HepG2 (cell line): ENCODE data around the gene NFKBIA. TPM values are rescaled to one million over a fixed set of nuclear protein-coding genes. Genes with fewer than 3 reads are reported as not detected.

Experiments used
- BATF2 ChIP-seq: sonication (generic); formaldehyde crosslinking; IDR thresholded peaks from 2 replicates; pipeline ENCODE4 v1.8.0; 2022; ENCODE audit warnings: mild to moderate bottlenecking, missing genetic modification reagents, moderate library complexity
- BCL3 ChIP-seq: sonication (generic); formaldehyde crosslinking; IDR thresholded peaks from 2 replicates; pipeline ENCODE4 v1.5.1; 2020; ENCODE audit warnings: mild to moderate bottlenecking, missing genetic modification reagents, moderate library complexity
- IKZF4 ChIP-seq: sonication (generic); formaldehyde crosslinking; IDR thresholded peaks from 2 replicates; pipeline ENCODE4 v1.5.1; 2020; ENCODE audit warnings: borderline replicate concordance, mild to moderate bottlenecking, low read depth, missing genetic modification reagents; ENCODE audit errors: not compliant biosample characterization
- JUND ChIP-seq: sonication (generic); formaldehyde crosslinking; IDR thresholded peaks from 2 replicates; pipeline ENCODE4 v1.8.0; 2022; ENCODE audit warnings: mild to moderate bottlenecking, missing genetic modification reagents
- KLF13 ChIP-seq: sonication (generic); formaldehyde crosslinking; IDR thresholded peaks from 2 replicates; pipeline ENCODE4 v1.4.0; 2020; ENCODE audit warnings: mild to moderate bottlenecking, missing genetic modification reagents
- MBD4 ChIP-seq: IDR thresholded peaks from 2 replicates; pipeline ENCODE4 v1.6.1; 2012; ENCODE audit warnings: low read length, inconsistent platforms, borderline replicate concordance
- MTF2 ChIP-seq: sonication (generic); formaldehyde crosslinking; IDR thresholded peaks from 2 replicates; pipeline ENCODE4 v1.5.0; 2020; ENCODE audit warnings: missing genetic modification reagents, borderline replicate concordance
- PAF1 ChIP-seq: IDR thresholded peaks from 2 replicates; pipeline ENCODE4 v1.6.1; 2016; ENCODE audit warnings: missing genetic modification reagents, missing compliant biosample characterization
- PLRG1 ChIP-seq: fragments of 450-650 bp; conservative IDR thresholded peaks from 2 replicates; pipeline ENCODE4 v1.6.1; 2016
- SCMH1 ChIP-seq: sonication (generic); formaldehyde crosslinking; IDR thresholded peaks from 2 replicates; pipeline ENCODE4 v1.9.0; 2021; ENCODE audit warnings: missing genetic modification reagents, mild to moderate bottlenecking, borderline replicate concordance
- SMAD9 ChIP-seq: sonication (generic); formaldehyde crosslinking; IDR thresholded peaks from 2 replicates; pipeline ENCODE4 v1.5.1; 2020; ENCODE audit warnings: mild to moderate bottlenecking, missing genetic modification reagents
- SMC3 ChIP-seq: IDR thresholded peaks from 2 replicates; pipeline ENCODE4 v1.6.1; 2011; ENCODE audit warnings: low read length, improper control_type of control experiment
- STAT6 ChIP-seq: sonication (generic); formaldehyde crosslinking; IDR thresholded peaks from 2 replicates; pipeline ENCODE4 v1.4.0; 2020; ENCODE audit warnings: missing genetic modification reagents, mild to moderate bottlenecking, borderline replicate concordance
- THAP11 ChIP-seq: IDR thresholded peaks from 2 replicates; pipeline ENCODE4 v1.6.1; 2016; ENCODE audit warnings: missing biosample characterization, missing genetic modification reagents
- ZBTB25 ChIP-seq: IDR thresholded peaks from 2 replicates; pipeline ENCODE4 v1.6.1; 2018; ENCODE audit warnings: missing genetic modification reagents
- ZIK1 ChIP-seq: sonication (generic); formaldehyde crosslinking; IDR thresholded peaks from 2 replicates; pipeline ENCODE4 v1.5.0; 2020; ENCODE audit warnings: mild to moderate bottlenecking, low read depth, missing genetic modification reagents, borderline replicate concordance
- ZNF570 ChIP-seq: sonication (generic); formaldehyde crosslinking; IDR thresholded peaks from 2 replicates; pipeline ENCODE4 v1.4.0; 2020; ENCODE audit warnings: mild to moderate bottlenecking, missing genetic modification reagents, borderline replicate concordance
- ZNF646 ChIP-seq: sonication (generic); formaldehyde crosslinking; IDR thresholded peaks from 2 replicates; pipeline ENCODE4 v1.9.0; 2021; ENCODE audit warnings: mild to moderate bottlenecking, missing genetic modification reagents
- polyA plus RNA-seq, 8 experiments: library from polyadenylated mRNA; depleted of rRNA in 3 of 8; stranded (reverse) in 7 of 8; unstranded in 1 of 8; fragments of >200 nt; fragmentation: Illumina TruSeq in 4 of 8; extraction: Trizol in 4 of 8; gene quantifications; 2 replicates each; pipeline versions ENCODE4 v1.2.1 to v1.2.3, GENCODE V29; 2011 to 2016; ENCODE audit warnings: low read depth in 4 of 8, missing spikeins in 1 of 8, mixed read lengths in 1 of 8; ENCODE audit not compliant: insufficient read depth in 1 of 8
- total RNA-seq, 5 experiments: library from RNA; depleted of rRNA; stranded (reverse); fragments of >200 nt; fragmentation: Illumina TruSeq; extraction: Trizol; gene quantifications; 2 replicates each; pipeline ENCODE4 v1.2.3, GENCODE V29; 2016; ENCODE audit warnings: low read depth in 1 of 5

The NFKBIA gene
- total and polyA plus RNA-seq, 2 of the 13 experiments (the other 11 are each of a cell fraction or from before 2014, with no cell fraction given) = 197 to 319 TPM

GRCh38 chr14:35403114-35403602 is 1.4 kb downstream of the NFKBIA start (continued):
- TF ChIP-seq SMC3 (no peak), ZIK1 (CRISPR knock-in tag) (no peak), PAF1 (peak; percentile 74; the same call in 1 of the 2 replicates), IKZF4 (peak; percentile 31), ZBTB25 (CRISPR knock-in tag) (no peak), MBD4 (no peak), JUND (CRISPR knock-in tag) (0 out of 2 replicates have a peak, but pooled peaks have one; percentile 29), PLRG1 (no peak), SCMH1 (CRISPR knock-in tag) (no peak), ZNF570 (CRISPR knock-in tag) (no peak), STAT6 (CRISPR knock-in tag) (no peak), THAP11 (CRISPR knock-in tag) (no peak), SMAD9 (no peak), MTF2 (0 out of 2 replicates have a peak, but pooled peaks have one; percentile 15), ZNF646 (no peak), BATF2 (CRISPR knock-in tag) (no peak), KLF13 (CRISPR knock-in tag) (no peak), BCL3 (CRISPR knock-in tag) (no peak)
